Measurements from ENCODE around the gene SHROOM3. TPM values are rescaled to one million over a fixed set of nuclear protein-coding genes. Genes with fewer than 3 reads are reported as not detected.

SHROOM3 gene
- total and polyA plus RNA-seq, 2 donors (not counting 1 experiment from before 2014, with no cell fraction given) = 0.91 to 1.5 TPM

- no peak overlapping the region for H3K4me3 ChIP-seq (ENCODE audit: control extremely low read depth in 1 of 5, extremely low read depth in 1 of 5, insufficient read depth in 1 of 5, low read depth in 2 of 5, low read length in 4 of 5)
- H3K9me3 Mint-ChIP-seq (ENCODE audit: insufficient read depth) = no peaks in the 10 kb centered on the region
- H3K27ac Mint-ChIP-seq = no peak overlapping the region
- ATAC-seq (ENCODE audit: low read depth) = no peak
- CTCF ChIA-PET = no interaction called here
- no peak overlapping the region for H3K4me3 Mint-ChIP-seq
- no peak for DNase-seq
- H3K9ac ChIP-seq (ENCODE audit: low read length) = no peak overlapping the region
- H3K4me1 ChIP-seq (ENCODE audit: control insufficient read depth in 2 of 2, insufficient read depth in 2 of 2, low read length in 2 of 2) = no peaks in the 10 kb centered on the region
- WGBS (ENCODE audit: insufficient coverage) = 68% methylated on average over 2 of the region's 4 CpGs
- H3K4me2 ChIP-seq (replicated peaks; ENCODE audit: low read depth, low read length, poor library complexity, severe bottlenecking) = no peak overlapping the region
- no peaks in the 10 kb centered on the region for H3K9me3 ChIP-seq (ENCODE audit: control extremely low read depth in 1 of 3, control insufficient read depth in 2 of 3, insufficient read depth in 1 of 3, low read length in 2 of 3)
- H4K20me1 ChIP-seq (ENCODE audit: control insufficient read depth, insufficient read depth, low read length, poor library complexity, severe bottlenecking) = no peaks in the 10 kb centered on the region
- intact Hi-C loops (cut with micrococcal nuclease) = no loop called here
- H3K27me3 ChIP-seq (replicated peaks in 1 of 4; ENCODE audit: control extremely low read depth in 1 of 4, control insufficient read depth in 3 of 4, insufficient read depth in 4 of 4, low read length in 3 of 4) = no peaks in the 10 kb centered on the region
- POLR2A ChIA-PET = no interaction called here
- H3K27me3 Mint-ChIP-seq = peaks cover 13% of the 10 kb centered on the region
- H3K27ac ChIP-seq (ENCODE audit: low read length in 2 of 2) = no peak overlapping the region
- H3K4me1 Mint-ChIP-seq = peaks cover 2% of the 10 kb centered on the region
- TF ChIP-seq EZH2 (IDR thresholded peaks at IDR 0.05; ENCODE audit: borderline replicate concordance, insufficient read depth, low read depth, low read length, poor library complexity, severe bottlenecking) = no peak
- TF ChIP-seq CTCF (IDR thresholded peaks at IDR 0.05) = no peak
- H3K79me2 ChIP-seq (ENCODE audit: control insufficient read depth, insufficient read depth, low read length) = no peaks in the 10 kb centered on the region
- H2AFZ ChIP-seq (ENCODE audit: insufficient read depth, low read depth, low read length, poor library complexity, severe bottlenecking) = no peak overlapping the region
- H3K36me3 ChIP-seq (replicated peaks in 1 of 2; ENCODE audit: control extremely low read depth in 1 of 2, control insufficient read depth in 1 of 2, extremely low read depth in 1 of 2, insufficient read depth in 2 of 2, low read length in 1 of 2) = no peaks in the 10 kb centered on the region
Measured at GRCh38 chr4:76702440-76703122, 267.6 kb downstream of the SHROOM3 start.

GRCh38 chr4:76703123-76703490, 268.1 kb downstream of the SHROOM3 start:
- H4K20me1 ChIP-seq (ENCODE audit: control insufficient read depth, insufficient read depth, low read length, poor library complexity, severe bottlenecking) = no peaks in the 10 kb centered on the region
- no peak overlapping the region for H3K27ac ChIP-seq (ENCODE audit: low read length in 2 of 2)
- Mint-ChIP-seq H3K27me3 (peaks cover 10% of the 10 kb centered on the region), H3K27ac (no peak overlapping the region), H3K4me1 (no peaks in the 10 kb centered on the region), H3K9me3 (ENCODE audit: insufficient read depth) (no peaks in the 10 kb centered on the region), H3K4me3 (no peak overlapping the region)
- no peaks in the 10 kb centered on the region for H3K79me2 ChIP-seq (ENCODE audit: control insufficient read depth, insufficient read depth, low read length)
- ChIA-PET CTCF (no interaction called here), POLR2A (no interaction called here)
- no peak for DNase-seq
- no peaks in the 10 kb centered on the region for H3K36me3 ChIP-seq (replicated peaks in 1 of 2; ENCODE audit: control extremely low read depth in 1 of 2, control insufficient read depth in 1 of 2, extremely low read depth in 1 of 2, insufficient read depth in 2 of 2, low read length in 1 of 2)
- H3K4me1 ChIP-seq (ENCODE audit: control insufficient read depth in 2 of 2, insufficient read depth in 2 of 2, low read length in 2 of 2) = no peaks in the 10 kb centered on the region
- H3K9ac ChIP-seq (ENCODE audit: low read length) = no peak overlapping the region
- no peak for ATAC-seq (ENCODE audit: low read depth)
- no peaks in the 10 kb centered on the region for H3K9me3 ChIP-seq (ENCODE audit: control extremely low read depth in 1 of 3, control insufficient read depth in 2 of 3, insufficient read depth in 1 of 3, low read length in 2 of 3)
- TF ChIP-seq EZH2 (IDR thresholded peaks at IDR 0.05; ENCODE audit: borderline replicate concordance, insufficient read depth, low read depth, low read length, poor library complexity, severe bottlenecking) (no peak), CTCF (IDR thresholded peaks at IDR 0.05) (no peak)
- H2AFZ ChIP-seq (ENCODE audit: insufficient read depth, low read depth, low read length, poor library complexity, severe bottlenecking) = no peak overlapping the region
- intact Hi-C loops (cut with micrococcal nuclease) = no loop called here
- H3K4me3 ChIP-seq (ENCODE audit: control extremely low read depth in 1 of 5, extremely low read depth in 1 of 5, insufficient read depth in 1 of 5, low read depth in 2 of 5, low read length in 4 of 5) = no peak overlapping the region
- no peaks in the 10 kb centered on the region for H3K27me3 ChIP-seq (replicated peaks in 1 of 4; ENCODE audit: control extremely low read depth in 1 of 4, control insufficient read depth in 3 of 4, insufficient read depth in 4 of 4, low read length in 3 of 4)
- 80% methylated on average over 1 of the region's 1 CpG for WGBS (ENCODE audit: insufficient coverage)
- no peak overlapping the region for H3K4me2 ChIP-seq (replicated peaks; ENCODE audit: low read depth, low read length, poor library complexity, severe bottlenecking)
